GM23338 (cell line): Measurements from ENCODE around the gene CFAP126. TPM values are rescaled to one million over a fixed set of nuclear protein-coding genes. Genes with fewer than 3 reads are reported as not detected.

Experiments used
- ATAC-seq: fragments of 200-7000 bp; cut with Tn5 transposase; 3 replicates; pipeline ENCODE4 v1.9.1; 2020
- DNase-seq: peaks from one replicate; pipeline ENCODE4 v3.0.0-alpha.2; 2015; ENCODE audit warnings: low spot score
- H2AFZ ChIP-seq: fragments of 200-600 bp; sonication (generic); 2 replicates; pipeline ENCODE4 v1.8.0; 2016; ENCODE audit warnings: antibody characterized with exemption, mild to moderate bottlenecking, moderate library complexity
- H3F3A ChIP-seq: fragments of 200-600 bp; sonication (generic); replicated peaks from 2 replicates; pipeline ENCODE4 v1.8.0; 2017; ENCODE audit warnings: antibody characterized with exemption, mixed run types, low read depth
- H3K27ac ChIP-seq: fragments of 200-600 bp; sonication (generic); 2 replicates; pipeline ENCODE4 v1.6.1; 2016; ENCODE audit warnings: low read depth
- H3K27me3 ChIP-seq: fragments of 200-600 bp; sonication (generic); 2 replicates; pipeline ENCODE4 v1.8.0; 2016; ENCODE audit warnings: mild to moderate bottlenecking, mixed run types, moderate library complexity; ENCODE audit not compliant: insufficient read depth
- H3K36me3 ChIP-seq: fragments of 200-600 bp; sonication (generic); 2 replicates; pipeline ENCODE4 v1.8.0; 2016; ENCODE audit warnings: mild to moderate bottlenecking; ENCODE audit not compliant: insufficient read depth
- H3K4me1 ChIP-seq: fragments of 200-600 bp; sonication (generic); 2 replicates; pipeline ENCODE4 v1.8.0; 2016; ENCODE audit warnings: mild to moderate bottlenecking, moderate library complexity; ENCODE audit not compliant: insufficient read depth
- H3K4me2 ChIP-seq: fragments of 200-600 bp; sonication (generic); 2 replicates; pipeline ENCODE4 v1.7.1; 2017; ENCODE audit warnings: mixed run types
- H3K4me3 ChIP-seq: fragments of 200-600 bp; sonication (generic); 2 replicates; pipeline ENCODE4 v1.6.1; 2016; ENCODE audit warnings: mixed run types
- H3K79me2 ChIP-seq: fragments of 200-600 bp; sonication (generic); replicated peaks from 2 replicates; pipeline ENCODE4 v1.8.0; 2017; ENCODE audit warnings: mild to moderate bottlenecking; ENCODE audit not compliant: insufficient read depth
- H3K9me2 ChIP-seq: fragments of 200-600 bp; sonication (generic); 2 replicates; pipeline ENCODE4 v1.8.0; 2017; ENCODE audit not compliant: insufficient read depth
- H4K20me1 ChIP-seq: fragments of 200-600 bp; sonication (generic); replicated peaks from 2 replicates; pipeline ENCODE4 v1.8.0; 2017; ENCODE audit warnings: mild to moderate bottlenecking; ENCODE audit not compliant: insufficient read depth
- H3K27ac Mint-ChIP-seq: 2 replicates; pipeline ENCODE4 v1.8.0; 2020; ENCODE audit warnings: inconsistent platforms, mild to moderate bottlenecking, moderate library complexity, mixed read lengths
- H3K27me3 Mint-ChIP-seq: 3 replicates; pipeline ENCODE4 v1.8.0; 2022; ENCODE audit warnings: low read depth, mild to moderate bottlenecking, moderate library complexity, mixed read lengths, inconsistent platforms; ENCODE audit not compliant: insufficient read depth, poor library complexity
- H3K36me3 Mint-ChIP-seq: 3 replicates; pipeline ENCODE4 v1.8.0; 2021; ENCODE audit warnings: low read depth, mild to moderate bottlenecking, inconsistent platforms, moderate library complexity, mixed read lengths
- H3K4me1 Mint-ChIP-seq: 3 replicates; pipeline ENCODE4 v1.8.0; 2020; ENCODE audit warnings: mild to moderate bottlenecking, inconsistent platforms, mixed read lengths
- H3K4me3 Mint-ChIP-seq: 3 replicates; pipeline ENCODE4 v1.8.0; 2021; ENCODE audit warnings: moderate library complexity, mild to moderate bottlenecking, inconsistent platforms, mixed read lengths
- H3K9me3 Mint-ChIP-seq: 3 replicates; pipeline ENCODE4 v1.8.0; 2020; ENCODE audit warnings: moderate library complexity, mild to moderate bottlenecking, inconsistent platforms, mixed read lengths
- CREB1 ChIP-seq: fragments of 250-450 bp; sonication (Bioruptor Pico); IDR thresholded peaks from 2 replicates; pipeline ENCODE4 v1.5.0; 2020; ENCODE audit warnings: low read depth, mild to moderate bottlenecking, moderate library complexity
- EZH2 ChIP-seq: fragments of 200-600 bp; sonication (generic); IDR thresholded peaks from one replicate; pipeline ENCODE4 v1.8.0; 2017; ENCODE audit warnings: antibody characterized with exemption, mild to moderate bottlenecking, low read depth; ENCODE audit not compliant: unreplicated experiment
- EZH2phosphoT487 ChIP-seq: fragments of 200-600 bp; sonication (generic); IDR thresholded peaks from one replicate; pipeline ENCODE4 v1.8.1; 2018; ENCODE audit warnings: antibody characterized with exemption; ENCODE audit not compliant: unreplicated experiment
- JUNB ChIP-seq: IDR thresholded peaks from one replicate; pipeline ENCODE4 v1.6.1; 2016; ENCODE audit warnings: antibody characterized with exemption; ENCODE audit not compliant: unreplicated experiment
- NANOG ChIP-seq: IDR thresholded peaks from 2 replicates; pipeline ENCODE4 v1.6.1; 2016; ENCODE audit warnings: antibody characterized with exemption, borderline replicate concordance
- POLR2AphosphoS5 ChIP-seq: IDR thresholded peaks from 2 replicates; pipeline ENCODE4 v1.6.1; 2016; ENCODE audit warnings: antibody characterized with exemption, low read depth
- REST ChIP-seq: IDR thresholded peaks from one replicate; pipeline ENCODE4 v1.6.1; 2018; ENCODE audit warnings: antibody characterized with exemption; ENCODE audit not compliant: unreplicated experiment
- STAT1 ChIP-seq: IDR thresholded peaks from one replicate; pipeline ENCODE4 v1.6.1; 2016; ENCODE audit warnings: antibody characterized with exemption; ENCODE audit not compliant: unreplicated experiment
- ZNF114 ChIP-seq: fragments of 250-450 bp; sonication (Bioruptor Pico); IDR thresholded peaks from 2 replicates; pipeline ENCODE4 v1.5.0; 2020; ENCODE audit warnings: mild to moderate bottlenecking, moderate library complexity
- ZNF331 ChIP-seq: fragments of 250-450 bp; sonication (Bioruptor Pico); IDR thresholded peaks from 2 replicates; pipeline ENCODE4 v1.5.0; 2020; ENCODE audit warnings: low read depth, mild to moderate bottlenecking, moderate library complexity
- ZNF462 ChIP-seq: fragments of 250-450 bp; sonication (Bioruptor Pico); IDR thresholded peaks from 2 replicates; pipeline ENCODE4 v1.5.0; 2020; ENCODE audit warnings: mild to moderate bottlenecking, moderate library complexity
- polyA plus RNA-seq: library from polyadenylated mRNA; unstranded; fragments of >200 nt; fragmentation: Nextera tagmentation; extraction: Ambion mirVana; gene quantifications from 2 replicates; pipeline ENCODE4 v1.2.1, GENCODE V29; 2016
- total RNA-seq: library from RNA; depleted of rRNA; stranded (reverse); fragments of >200 nt; shearing (Covaris generic); gene quantifications from 2 replicates; pipeline ENCODE4 v1.2.3, GENCODE V29; 2014
- TF ChIP-seq, protein P1 (sequence below), 2 experiments: fragments of 200-600 bp in 1 of 2; sonication (generic) in 1 of 2; conservative IDR thresholded peaks; 2 replicates each; pipeline versions ENCODE4 v1.5.1 to v1.6.1; 2016 to 2017; ENCODE audit warnings: antibody characterized with exemption in 2 of 2, low read depth in 2 of 2, mild to moderate bottlenecking in 2 of 2, moderate library complexity in 1 of 2
- TF ChIP-seq, protein P2 (sequence below): IDR thresholded peaks from 2 replicates; pipeline ENCODE4 v1.6.1; 2016; ENCODE audit warnings: antibody characterized with exemption

CFAP126 gene
- total and polyA plus RNA-seq, 2 experiments from 2014 or later, result not detected

DNA sequence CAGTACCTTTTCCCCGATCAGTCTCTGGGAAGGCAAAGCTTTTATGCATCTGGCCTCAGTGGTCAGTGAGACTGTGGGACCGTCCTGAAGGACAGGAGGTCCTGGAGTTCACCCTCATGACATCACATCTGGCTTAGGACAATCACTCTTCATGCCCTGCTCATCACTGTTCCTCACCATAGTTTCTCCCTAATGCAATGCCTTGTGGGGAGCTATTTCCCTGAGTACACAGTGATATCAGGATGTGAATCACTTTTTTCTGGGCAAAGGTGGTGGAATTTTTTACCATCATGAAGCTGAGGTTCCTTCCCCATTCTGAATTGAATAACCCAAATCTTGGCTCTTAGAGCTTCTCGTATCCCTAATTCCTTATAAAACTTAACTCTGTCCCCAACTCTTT lies 34.8 kb upstream of the CFAP126 start:
- Histone ChIP-seq H3K4me1 (peaks cover 7% of the 10 kb centered on the region; the same call in 1 of the 2 replicates), H3K4me3 (no peak overlapping the region), H4K20me1 (no peaks in the 10 kb centered on the region), H3K9me2 (no peaks in the 10 kb centered on the region), H3F3A (peaks cover 21% of the 10 kb centered on the region), H3K79me2 (no peaks in the 10 kb centered on the region), H3K36me3 (no peaks in the 10 kb centered on the region), H3K27me3 (no peaks in the 10 kb centered on the region), H2AFZ (no peak overlapping the region), H3K4me2 (no peak overlapping the region), H3K27ac (no peak overlapping the region)
- peaks cover 19% of the 10 kb centered on the region for H3K27me3 Mint-ChIP-seq
- TF ChIP-seq NANOG, result no peak
- no peak for TF ChIP-seq ZNF331 (CRISPR knock-in tag)
- TF ChIP-seq JUNB, result no peak
- no peak for TF ChIP-seq EZH2
- TF ChIP-seq, protein P1, sequence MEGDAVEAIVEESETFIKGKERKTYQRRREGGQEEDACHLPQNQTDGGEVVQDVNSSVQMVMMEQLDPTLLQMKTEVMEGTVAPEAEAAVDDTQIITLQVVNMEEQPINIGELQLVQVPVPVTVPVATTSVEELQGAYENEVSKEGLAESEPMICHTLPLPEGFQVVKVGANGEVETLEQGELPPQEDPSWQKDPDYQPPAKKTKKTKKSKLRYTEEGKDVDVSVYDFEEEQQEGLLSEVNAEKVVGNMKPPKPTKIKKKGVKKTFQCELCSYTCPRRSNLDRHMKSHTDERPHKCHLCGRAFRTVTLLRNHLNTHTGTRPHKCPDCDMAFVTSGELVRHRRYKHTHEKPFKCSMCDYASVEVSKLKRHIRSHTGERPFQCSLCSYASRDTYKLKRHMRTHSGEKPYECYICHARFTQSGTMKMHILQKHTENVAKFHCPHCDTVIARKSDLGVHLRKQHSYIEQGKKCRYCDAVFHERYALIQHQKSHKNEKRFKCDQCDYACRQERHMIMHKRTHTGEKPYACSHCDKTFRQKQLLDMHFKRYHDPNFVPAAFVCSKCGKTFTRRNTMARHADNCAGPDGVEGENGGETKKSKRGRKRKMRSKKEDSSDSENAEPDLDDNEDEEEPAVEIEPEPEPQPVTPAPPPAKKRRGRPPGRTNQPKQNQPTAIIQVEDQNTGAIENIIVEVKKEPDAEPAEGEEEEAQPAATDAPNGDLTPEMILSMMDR (conservative IDR thresholded peaks at IDR 0.05; ENCODE audit: low read depth in 2 of 2), result no peak
- TF ChIP-seq CREB1 (CRISPR knock-in tag), result no peak
- TF ChIP-seq POLR2AphosphoS5, result no peak
- no peak for TF ChIP-seq STAT1
- TF ChIP-seq REST, result no peak
- TF ChIP-seq EZH2phosphoT487, result no peak
- no peak for TF ChIP-seq ZNF114 (CRISPR knock-in tag)
- TF ChIP-seq, protein P2, sequence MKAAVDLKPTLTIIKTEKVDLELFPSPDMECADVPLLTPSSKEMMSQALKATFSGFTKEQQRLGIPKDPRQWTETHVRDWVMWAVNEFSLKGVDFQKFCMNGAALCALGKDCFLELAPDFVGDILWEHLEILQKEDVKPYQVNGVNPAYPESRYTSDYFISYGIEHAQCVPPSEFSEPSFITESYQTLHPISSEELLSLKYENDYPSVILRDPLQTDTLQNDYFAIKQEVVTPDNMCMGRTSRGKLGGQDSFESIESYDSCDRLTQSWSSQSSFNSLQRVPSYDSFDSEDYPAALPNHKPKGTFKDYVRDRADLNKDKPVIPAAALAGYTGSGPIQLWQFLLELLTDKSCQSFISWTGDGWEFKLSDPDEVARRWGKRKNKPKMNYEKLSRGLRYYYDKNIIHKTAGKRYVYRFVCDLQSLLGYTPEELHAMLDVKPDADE, result no peak
- no peak for TF ChIP-seq ZNF462 (CRISPR knock-in tag)
- DNase-seq (no peak), ATAC-seq (no peak)
- peaks cover 9% of the 10 kb centered on the region; the same call in 2 of the 3 replicates for H3K9me3 Mint-ChIP-seq
- peaks cover 3% of the 10 kb centered on the region; the same call in 2 of the 3 replicates for H3K36me3 Mint-ChIP-seq
- H3K4me1 Mint-ChIP-seq, result peaks cover 8% of the 10 kb centered on the region
- H3K4me3 Mint-ChIP-seq, result no peak overlapping the region
- no peak overlapping the region for H3K27ac Mint-ChIP-seq
